Glomerular visceral epithelial cell (primary cell): ENCODE results near the gene DCDC1.

ENCODE experiments used
- DNase-seq: peaks from one replicate; pipeline ENCODE4 v3.0.0-alpha.2; 2016; ENCODE audit errors: extremely low spot score

DCDC1 gene

GRCh38 chr11:31102875-31103274 is 266.7 kb downstream of the DCDC1 start:
- no peak for DNase-seq

GRCh38 chr11:31102316-31102715 is 267.2 kb downstream of the DCDC1 start:
- DNase-seq: no peak

- DNase-seq: no peak
Observed at GRCh38 chr11:31096191-31096805, 273.2 kb downstream of the DCDC1 start.

GRCh38 chr11:31092638-31093037 is 276.9 kb downstream of the DCDC1 start:
- DNase-seq: no peak

GRCh38 chr11:31089117-31089516 is 280.4 kb downstream of the DCDC1 start:
- no peak for DNase-seq

GRCh38 chr11:31069447-31070205 is 299.9 kb downstream of the DCDC1 start:
- no peak for DNase-seq

GRCh38 chr11:31060880-31061279 is 308.7 kb downstream of the DCDC1 start:
- no peak for DNase-seq

- DNase-seq: no peak
Observed at GRCh38 chr11:31059529-31059928, 310.0 kb downstream of the DCDC1 start.

- no peak for DNase-seq
Observed at GRCh38 chr11:31050061-31050765, 319.3 kb downstream of the DCDC1 start.

- DNase-seq: peak; percentile 5
Observed at GRCh38 chr11:31045335-31045734, 324.2 kb downstream of the DCDC1 start.

- DNase-seq: no peak
Observed at GRCh38 chr11:31030138-31030792, 339.3 kb downstream of the DCDC1 start.

- no peak for DNase-seq
Observed at GRCh38 chr11:31026315-31026714, 343.2 kb downstream of the DCDC1 start.

GRCh38 chr11:31022080-31022479 is 347.5 kb downstream of the DCDC1 start:
- no peak for DNase-seq

GRCh38 chr11:31019786-31020185 is 349.8 kb downstream of the DCDC1 start:
- DNase-seq: no peak

- DNase-seq: no peak
Observed at GRCh38 chr11:31005202-31005601, 364.3 kb downstream of the DCDC1 start.

- DNase-seq: no peak
Observed at GRCh38 chr11:31001427-31001826, 368.1 kb downstream of the DCDC1 start.

GRCh38 chr11:31000381-31000780 is 369.2 kb downstream of the DCDC1 start:
- DNase-seq: no peak

- no peak for DNase-seq
Observed at GRCh38 chr11:30992513-30992849, 377.1 kb downstream of the DCDC1 start.

GRCh38 chr11:30991802-30992512 is 377.6 kb downstream of the DCDC1 start:
- no peak for DNase-seq

- DNase-seq: no peak
Observed at GRCh38 chr11:30991376-30991775, 378.2 kb downstream of the DCDC1 start.

GRCh38 chr11:30990625-30991296 is 378.8 kb downstream of the DCDC1 start:
- no peak for DNase-seq
